GM20000 (cell line): ENCODE measurements around the gene LAMB4.

Experiments used
- DNase-seq: peaks from one replicate; pipeline ENCODE4 v3.0.0; 2012; ENCODE audit warnings: low spot score
- TF ChIP-seq, protein P1 (sequence below): IDR thresholded peaks from 2 replicates; pipeline ENCODE4 v1.5.1; 2012; ENCODE audit warnings: mild to moderate bottlenecking, control low read depth; ENCODE audit errors: extremely low read depth, missing control alignments

The LAMB4 gene

DNA sequence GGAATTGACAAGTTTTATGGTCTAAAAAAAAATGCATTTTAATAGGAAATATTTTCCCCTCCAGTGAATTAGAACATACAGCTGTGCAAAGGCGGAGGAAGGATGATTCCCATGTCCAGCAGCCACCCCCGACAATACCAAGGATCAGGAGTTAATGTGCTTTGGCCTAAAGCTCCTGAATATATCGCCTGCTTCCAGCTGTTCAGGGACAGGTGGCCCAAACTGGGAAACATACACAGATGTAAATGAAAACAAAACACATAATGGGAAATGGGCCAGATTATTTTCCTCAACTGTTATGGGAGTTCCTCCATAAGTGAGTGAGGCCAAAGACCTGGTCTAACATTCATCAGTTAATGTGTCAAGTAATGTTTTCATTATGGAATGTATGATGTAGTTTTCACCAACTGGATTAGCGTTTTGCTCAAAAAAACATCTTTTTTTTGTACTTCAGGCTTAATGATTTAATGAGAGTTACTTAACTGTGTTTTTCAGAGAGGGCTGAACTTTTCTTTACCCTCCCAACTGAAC is 72.1 kb downstream of the LAMB4 start:
- TF ChIP-seq, protein P1, sequence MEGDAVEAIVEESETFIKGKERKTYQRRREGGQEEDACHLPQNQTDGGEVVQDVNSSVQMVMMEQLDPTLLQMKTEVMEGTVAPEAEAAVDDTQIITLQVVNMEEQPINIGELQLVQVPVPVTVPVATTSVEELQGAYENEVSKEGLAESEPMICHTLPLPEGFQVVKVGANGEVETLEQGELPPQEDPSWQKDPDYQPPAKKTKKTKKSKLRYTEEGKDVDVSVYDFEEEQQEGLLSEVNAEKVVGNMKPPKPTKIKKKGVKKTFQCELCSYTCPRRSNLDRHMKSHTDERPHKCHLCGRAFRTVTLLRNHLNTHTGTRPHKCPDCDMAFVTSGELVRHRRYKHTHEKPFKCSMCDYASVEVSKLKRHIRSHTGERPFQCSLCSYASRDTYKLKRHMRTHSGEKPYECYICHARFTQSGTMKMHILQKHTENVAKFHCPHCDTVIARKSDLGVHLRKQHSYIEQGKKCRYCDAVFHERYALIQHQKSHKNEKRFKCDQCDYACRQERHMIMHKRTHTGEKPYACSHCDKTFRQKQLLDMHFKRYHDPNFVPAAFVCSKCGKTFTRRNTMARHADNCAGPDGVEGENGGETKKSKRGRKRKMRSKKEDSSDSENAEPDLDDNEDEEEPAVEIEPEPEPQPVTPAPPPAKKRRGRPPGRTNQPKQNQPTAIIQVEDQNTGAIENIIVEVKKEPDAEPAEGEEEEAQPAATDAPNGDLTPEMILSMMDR = no peak
- no peak for DNase-seq

DNA sequence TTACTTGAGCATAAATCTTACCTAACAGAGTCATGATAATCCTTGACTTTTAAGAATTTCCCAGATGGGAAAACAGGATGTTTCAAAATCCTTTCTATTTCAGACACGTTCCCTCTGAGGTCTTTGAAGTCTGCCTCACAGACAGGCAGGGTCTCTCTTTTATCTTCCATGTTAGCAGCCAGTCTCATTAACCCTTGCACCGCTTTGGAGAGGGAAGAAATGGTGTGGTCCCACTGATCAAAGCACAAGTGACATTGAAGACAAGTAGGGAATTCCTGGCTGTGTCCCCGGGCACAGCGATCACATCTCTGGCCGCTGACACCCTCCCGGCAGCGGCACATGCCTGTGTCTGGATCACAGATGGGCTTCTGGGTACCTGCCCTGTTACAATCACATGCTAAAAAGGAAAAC is 74.5 kb downstream of the LAMB4 start:
- TF ChIP-seq, protein P1 = no peak

DNA sequence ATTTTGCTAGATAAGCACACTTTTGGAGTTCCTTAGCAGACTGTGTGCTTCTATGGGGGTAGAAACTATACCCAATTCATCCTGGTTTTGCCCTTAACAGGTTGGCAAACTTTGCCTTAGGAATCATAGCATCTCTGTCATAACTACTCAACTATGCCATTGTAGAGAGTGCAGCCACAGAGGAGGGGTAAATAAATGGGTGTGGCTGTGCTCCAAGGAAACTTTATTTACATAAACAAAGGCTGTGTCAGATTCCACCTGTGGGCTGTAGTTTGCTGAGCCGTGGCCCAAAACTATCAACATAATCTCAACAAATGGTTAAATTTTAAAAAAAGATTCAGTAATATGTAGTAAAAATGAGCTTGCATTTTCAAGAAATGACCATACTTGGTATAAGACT is 75.6 kb downstream of the LAMB4 start:
- DNase-seq = no peak
- TF ChIP-seq, protein P1 = no peak

More for the DNA sequence above, 74.5 kb downstream of the LAMB4 start:
- no peak for DNase-seq

DNA sequence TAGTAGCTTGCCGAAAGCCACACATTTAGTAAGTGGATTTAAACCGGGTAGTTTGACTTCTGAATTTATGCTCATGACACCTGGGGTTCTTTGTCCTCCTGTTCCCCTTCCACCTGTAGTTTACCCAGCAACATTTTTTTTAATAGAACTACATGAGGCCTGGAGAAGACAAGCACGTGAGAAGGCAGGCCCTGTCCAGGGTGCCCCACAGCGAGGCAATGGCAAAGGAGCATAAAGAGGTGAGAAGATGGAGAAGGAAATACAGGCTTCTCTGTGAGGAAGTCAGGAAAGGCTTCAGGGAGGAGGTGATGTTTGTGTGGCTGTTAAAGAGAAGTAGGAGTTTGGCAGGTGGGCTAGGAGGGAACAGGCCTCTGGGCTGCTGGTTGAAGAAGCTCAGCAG is 76.9 kb downstream of the LAMB4 start:
- DNase-seq = no peak
- TF ChIP-seq, protein P1 = no peak

DNA sequence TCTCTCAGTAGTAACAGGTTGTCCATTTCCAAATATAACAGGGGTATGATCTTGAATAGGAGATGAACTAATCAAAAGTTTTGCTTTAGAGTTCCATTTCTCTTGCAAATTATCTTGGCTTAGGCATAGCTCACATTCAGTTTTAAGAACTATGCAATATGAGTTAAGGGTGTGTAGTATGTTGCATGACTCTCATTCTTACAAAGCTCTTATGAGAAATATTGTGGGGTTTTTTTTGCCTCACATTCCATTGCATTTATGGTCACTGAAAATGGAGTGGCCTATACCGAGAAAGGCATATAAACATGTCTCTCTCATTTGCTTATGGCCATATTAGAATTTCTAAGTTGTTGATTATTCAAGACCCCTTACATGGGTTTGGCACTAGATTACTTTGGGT is 78.7 kb downstream of the LAMB4 start:
- no peak for DNase-seq
- TF ChIP-seq, protein P1 = no peak

DNA sequence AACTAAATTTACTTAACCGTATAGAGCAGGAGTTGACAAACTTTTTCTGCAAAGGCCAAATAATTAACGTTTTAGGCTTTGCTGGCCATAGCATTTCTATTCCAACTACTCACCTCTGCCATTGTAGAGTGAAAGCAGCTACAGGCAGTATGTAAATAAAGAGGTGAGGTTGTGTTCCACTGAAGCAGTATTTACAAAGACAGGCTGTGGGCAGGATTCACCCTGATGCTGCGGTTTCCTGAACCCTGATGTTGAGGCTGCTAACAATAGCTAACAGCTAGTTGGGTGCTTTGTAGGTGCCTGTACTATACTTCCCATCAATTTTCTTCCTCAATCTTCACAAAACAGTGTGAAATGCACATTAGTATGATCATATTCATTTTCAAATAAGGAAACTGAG is 80.2 kb downstream of the LAMB4 start:
- TF ChIP-seq, protein P1 = no peak
- DNase-seq = no peak

DNA sequence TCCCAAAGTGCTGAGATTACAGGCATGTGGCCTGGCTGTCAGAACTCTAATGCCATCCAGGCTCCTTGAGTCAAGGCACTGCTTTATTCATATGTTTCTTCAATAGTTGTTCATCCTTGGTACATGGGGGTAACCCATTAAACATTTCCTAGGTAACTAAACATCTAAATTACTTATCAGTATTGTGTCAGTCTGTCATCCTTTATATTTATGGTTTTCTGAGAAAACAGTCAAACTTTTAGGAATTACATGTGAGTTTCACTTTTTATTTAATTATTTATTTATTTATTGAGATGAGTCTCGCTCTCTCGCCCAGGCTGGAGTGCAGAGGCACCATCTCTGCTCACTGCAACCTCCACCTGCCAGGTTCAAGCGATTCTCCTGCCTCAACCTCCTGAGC is 81.7 kb downstream of the LAMB4 start:
- TF ChIP-seq, protein P1 = no peak
- no peak for DNase-seq
